Chondrocyte (in vitro differentiated cells): Measurements from ENCODE around the gene HECTD1. TPM values are rescaled to one million over a fixed set of nuclear protein-coding genes. Genes with fewer than 3 reads are reported as not detected.
A peak's percentile ranks its signal among the peaks of the same experiment; 100 is the strongest.
"Not testable (repeated sequence)": the region's sequence is repeated elsewhere in the genome, so short reads cannot be mapped to it uniquely, and the experiment has no call there.

Experiments used
- DNase-seq: peaks from one replicate; pipeline ENCODE4 v3.0.0; 2021; ENCODE audit warnings: mixed read lengths, low spot score
- H3K27ac Mint-ChIP-seq: one replicate; pipeline ENCODE4 v1.8.0; 2021; ENCODE audit warnings: mild to moderate bottlenecking, moderate library complexity, mixed read lengths; ENCODE audit not compliant: unreplicated experiment
- H3K27me3 Mint-ChIP-seq: 2 replicates; pipeline ENCODE4 v1.8.0; 2021; ENCODE audit warnings: low read depth, mixed read lengths
- H3K36me3 Mint-ChIP-seq: 2 replicates; pipeline ENCODE4 v1.8.0; 2021; ENCODE audit warnings: low read depth, mixed read lengths
- H3K4me1 Mint-ChIP-seq: 2 replicates; pipeline ENCODE4 v1.8.0; 2021; ENCODE audit warnings: low read depth, mild to moderate bottlenecking, mixed read lengths
- H3K4me3 Mint-ChIP-seq: one replicate; pipeline ENCODE4 v1.8.0; 2021; ENCODE audit warnings: mild to moderate bottlenecking, moderate library complexity, mixed read lengths; ENCODE audit not compliant: unreplicated experiment
- H3K9me3 Mint-ChIP-seq: 2 replicates; pipeline ENCODE4 v1.8.0; 2021; ENCODE audit warnings: low read depth, mixed read lengths
- CTCF ChIP-seq: fragments of 200-600 bp; sonication (generic); IDR thresholded peaks from 2 replicates; pipeline ENCODE4 v1.5.0; 2021; ENCODE audit warnings: antibody characterized with exemption, mild to moderate bottlenecking, moderate library complexity
- total RNA-seq: library from RNA; stranded (reverse); gene quantifications from 3 replicates; pipeline ENCODE4 v1.2.1, GENCODE V29; 2021

Gene HECTD1
- total RNA-seq, 1 donor from 2014 or later: 142 TPM

GRCh38 chr14:31190717-31191263 is 16.8 kb downstream of the HECTD1 start:
- TF ChIP-seq CTCF: no peak
- H3K4me1 Mint-ChIP-seq: peaks cover 25% of the 10 kb centered on the region
- H3K27me3 Mint-ChIP-seq: no peaks in the 10 kb centered on the region
- H3K27ac Mint-ChIP-seq: no peak overlapping the region
- H3K9me3 Mint-ChIP-seq: no peaks in the 10 kb centered on the region
- no peak for DNase-seq
- no peaks in the 10 kb centered on the region for H3K36me3 Mint-ChIP-seq
- H3K4me3 Mint-ChIP-seq: no peak overlapping the region

GRCh38 chr14:31190219-31190603 is 17.4 kb downstream of the HECTD1 start:
- Mint-ChIP-seq H3K4me3 (no peak overlapping the region), H3K36me3 (no peaks in the 10 kb centered on the region), H3K4me1 (peaks cover 19% of the 10 kb centered on the region), H3K27ac (no peak overlapping the region), H3K9me3 (no peaks in the 10 kb centered on the region), H3K27me3 (no peaks in the 10 kb centered on the region)
- DNase-seq: no peak
- TF ChIP-seq CTCF: no peak

GRCh38 chr14:31189346-31190218 is 18.0 kb downstream of the HECTD1 start:
- no peak for TF ChIP-seq CTCF
- H3K27me3 Mint-ChIP-seq: no peaks in the 10 kb centered on the region
- DNase-seq: no peak
- H3K9me3 Mint-ChIP-seq: no peaks in the 10 kb centered on the region
- H3K27ac Mint-ChIP-seq: no peak overlapping the region
- no peak overlapping the region for H3K4me3 Mint-ChIP-seq
- H3K4me1 Mint-ChIP-seq: peaks cover 13% of the 10 kb centered on the region
- H3K36me3 Mint-ChIP-seq: no peaks in the 10 kb centered on the region

- peaks cover 4% of the 10 kb centered on the region for H3K4me1 Mint-ChIP-seq
- H3K36me3 Mint-ChIP-seq: no peaks in the 10 kb centered on the region
- DNase-seq: no peak
- H3K27me3 Mint-ChIP-seq: no peaks in the 10 kb centered on the region
- no peak for TF ChIP-seq CTCF
- H3K27ac Mint-ChIP-seq: peak overlapping the region; percentile 34
- no peak overlapping the region for H3K4me3 Mint-ChIP-seq
- no peaks in the 10 kb centered on the region for H3K9me3 Mint-ChIP-seq
Observed at GRCh38 chr14:31188744-31189143, 18.8 kb downstream of the HECTD1 start.

GRCh38 chr14:31182016-31182415 is 25.6 kb downstream of the HECTD1 start:
- not testable (repeated sequence) for H3K27ac Mint-ChIP-seq, DNase-seq, H3K4me1 Mint-ChIP-seq, H3K9me3 Mint-ChIP-seq, H3K27me3 Mint-ChIP-seq, H3K36me3 Mint-ChIP-seq, H3K4me3 Mint-ChIP-seq
